Common myeloid progenitor, CD34-positive (primary cell): ENCODE measurements around the gene SYCP2.

Source experiments
- CTCF ChIA-PET: fragments of 350-600 bp; sonication (Branson Sonifier 250); formaldehyde crosslinking; loops from one replicate; lab custom pipeline; 2021; ENCODE audit warnings: antibody characterized with exemption; lab: Charles Lee
- POLR2A ChIA-PET: fragments of 350-600 bp; sonication (Branson Sonifier 250); formaldehyde crosslinking; loops from one replicate; lab custom pipeline; 2021; ENCODE audit warnings: antibody characterized with exemption; lab: Charles Lee
- DNase-seq, 3 donors: peaks; one replicate each; pipeline versions ENCODE4 v3.0.0 to v3.0.0-alpha.2; 2013
- H3K27ac ChIP-seq, 2 experiments: 1 replicate in 1 of 2; 2 replicates in 1 of 2; pipeline ENCODE4 v1.7.0; 2013; ENCODE audit warnings: inconsistent platforms in 2 of 2, low read length in 2 of 2, mild to moderate bottlenecking in 2 of 2, low read depth in 1 of 2, moderate library complexity in 1 of 2; ENCODE audit not compliant: severe bottlenecking in 2 of 2, insufficient read depth in 1 of 2, poor library complexity in 1 of 2
- H3K27me3 ChIP-seq, 5 experiments: replicated peaks in 2 of 5; 1 replicate in 3 of 5; 2 replicates in 2 of 5; pipeline versions ENCODE4 v1.6.1 to v1.7.0; 2013; ENCODE audit warnings: low read length in 4 of 5, mild to moderate bottlenecking in 2 of 5, moderate library complexity in 2 of 5, inconsistent platforms in 1 of 5; ENCODE audit not compliant: insufficient read depth in 5 of 5, control insufficient read depth in 4 of 5
- H3K36me3 ChIP-seq, 4 experiments: 1 replicate in 2 of 4; 2 replicates in 2 of 4; pipeline versions ENCODE4 v1.6.1 to v1.7.0; 2013; ENCODE audit warnings: low read length in 3 of 4, control low read depth in 1 of 4, mild to moderate bottlenecking in 1 of 4; ENCODE audit not compliant: control insufficient read depth in 4 of 4, insufficient read depth in 4 of 4
- H3K4me1 ChIP-seq, 4 experiments: 1 replicate in 3 of 4; 2 replicates in 1 of 4; pipeline versions ENCODE4 v1.6.1 to v1.7.1; 2013; ENCODE audit warnings: low read length in 3 of 4, mild to moderate bottlenecking in 3 of 4, control low read depth in 1 of 4, inconsistent platforms in 1 of 4, moderate library complexity in 1 of 4; ENCODE audit not compliant: control insufficient read depth in 4 of 4, insufficient read depth in 4 of 4; ENCODE audit errors: control extremely low read depth in 1 of 4
- H3K4me3 ChIP-seq, 7 experiments: 1 replicate in 4 of 7; 2 replicates in 3 of 7; pipeline versions ENCODE4 v1.5.1 to v1.7.0; 2013; ENCODE audit warnings: mild to moderate bottlenecking in 7 of 7, low read length in 6 of 7, moderate library complexity in 6 of 7, inconsistent platforms in 2 of 7, low read depth in 2 of 7, control low read depth in 1 of 7; ENCODE audit not compliant: insufficient read depth in 4 of 7, control insufficient read depth in 1 of 7; ENCODE audit errors: extremely low read depth in 1 of 7
- H3K9me3 ChIP-seq, 5 experiments: 1 replicate in 4 of 5; 2 replicates in 1 of 5; pipeline versions ENCODE4 v1.6.1 to v1.7.1; 2013; ENCODE audit warnings: low read length in 4 of 5, mild to moderate bottlenecking in 2 of 5, inconsistent platforms in 1 of 5, low read depth in 1 of 5, moderate library complexity in 1 of 5; ENCODE audit not compliant: control insufficient read depth in 4 of 5, insufficient read depth in 2 of 5; ENCODE audit errors: control extremely low read depth in 1 of 5
- WGBS: methylation state at CpG from one replicate; pipeline ENCODE4 v1.1.5; 2013; ENCODE audit not compliant: insufficient coverage; 5-methylcytosine and 5-hydroxymethylcytosine counted together

SYCP2 gene

DNA sequence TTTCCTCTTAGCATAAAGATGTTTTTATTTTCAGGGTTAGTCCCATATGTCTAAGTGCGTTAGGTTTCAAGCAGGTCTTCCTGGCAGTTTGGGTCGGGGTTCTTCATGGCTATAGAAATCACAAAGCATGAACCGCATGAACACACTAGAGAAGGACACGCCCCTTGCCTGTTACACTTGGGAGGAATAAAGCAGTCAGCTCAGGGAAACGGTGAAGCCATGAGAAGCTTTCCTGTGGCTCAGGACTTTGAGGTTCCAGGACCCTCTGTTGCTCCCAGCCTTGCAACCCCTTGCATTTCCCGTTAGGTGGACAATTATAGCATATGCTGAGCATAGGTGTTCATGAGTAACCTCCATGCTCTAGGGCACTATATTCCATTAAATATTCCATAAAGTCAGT, 96.7 kb downstream of the SYCP2 start:
- H3K36me3 ChIP-seq = no peaks in the 10 kb centered on the region
- H3K9me3 ChIP-seq = no peaks in the 10 kb centered on the region
- no peak overlapping the region for H3K4me3 ChIP-seq
- WGBS = 81% methylated on average over 6 of the region's 6 CpGs
- no peak for DNase-seq
- no peak overlapping the region for H3K27ac ChIP-seq
- H3K27me3 ChIP-seq = peaks cover 0 to 28% (median 8%) of the 10 kb centered on the region in 5 experiments
- H3K4me1 ChIP-seq = peaks cover 0 to 10% (median 4%) of the 10 kb centered on the region in 4 experiments
- CTCF ChIA-PET = interaction anchor here (1.0 to 1.9 kb wide), 2 partner anchors 13 to 15 kb away, joined by 3 to 10 read pairs; no protein-coding TSS in a partner anchor
- POLR2A ChIA-PET = no interaction called here

DNA sequence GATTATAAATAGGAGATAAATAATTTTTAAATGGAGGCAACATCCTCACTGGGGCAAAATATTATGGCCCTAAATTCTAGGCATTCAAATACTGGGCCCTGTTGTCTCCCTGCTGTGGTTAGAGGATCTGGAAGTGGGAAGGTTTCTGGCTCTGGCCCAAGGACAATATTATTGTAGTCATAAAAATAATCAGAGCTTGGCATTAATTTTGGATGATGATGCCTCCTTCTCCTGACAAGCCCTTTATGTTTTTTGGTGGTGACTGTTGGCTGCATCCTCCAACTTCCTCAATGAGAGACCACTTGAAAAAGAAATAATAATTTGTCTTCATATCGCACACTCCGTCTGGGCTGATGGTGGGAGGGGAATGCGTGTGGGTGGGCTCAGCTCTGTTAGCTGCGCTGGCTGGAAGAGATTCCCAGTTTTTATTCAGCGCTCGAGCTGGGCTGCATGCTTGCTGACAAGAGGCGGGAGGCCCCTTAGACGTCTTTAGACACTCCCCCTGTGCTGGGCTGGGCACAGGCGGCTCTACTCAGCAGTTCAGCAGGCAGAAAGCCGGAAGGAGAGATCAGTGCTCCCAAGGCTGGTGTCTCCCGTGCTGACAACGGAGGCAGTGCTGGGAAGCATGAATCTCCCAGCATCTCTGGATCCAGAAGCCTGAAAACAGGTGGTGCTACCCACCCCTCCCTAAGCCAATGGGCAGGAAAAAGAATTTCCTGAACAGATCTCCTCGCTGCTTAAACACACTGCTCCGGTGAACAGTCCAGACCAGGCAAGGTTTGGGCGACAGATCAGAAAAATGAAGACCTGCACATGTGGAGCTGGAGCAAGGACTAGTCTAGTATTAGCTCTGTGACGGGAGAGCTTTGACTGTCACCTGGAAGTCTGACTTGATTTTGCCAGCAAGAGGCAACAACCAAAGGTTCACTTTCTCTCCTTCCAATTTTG, 97.7 kb downstream of the SYCP2 start:
- 10% methylated on average over 16 of the region's 16 CpGs for WGBS
- H3K27me3 ChIP-seq = peaks cover 0 to 30% (median 7%) of the 10 kb centered on the region in 5 experiments
- no peaks in the 10 kb centered on the region for H3K36me3 ChIP-seq
- no peak overlapping the region for H3K27ac ChIP-seq
- peak; percentile 14 to 68 (median 53) for DNase-seq
- H3K9me3 ChIP-seq = no peaks in the 10 kb centered on the region
- peak overlapping the region in 5 of 7 experiments; percentile 25 to 67 (median 47) for H3K4me3 ChIP-seq
- ChIA-PET CTCF (interaction anchor here (0.8 to 1.9 kb wide), 3 partner anchors 12 to 16 kb away, joined by 3 to 10 read pairs (median 3); no protein-coding TSS in a partner anchor), POLR2A (interaction anchor here (0.6 kb wide), 1 partner anchor 42 kb away, joined by 3 read pairs; no protein-coding TSS in a partner anchor)
- peaks cover 0 to 10% (median 4%) of the 10 kb centered on the region in 4 experiments for H3K4me1 ChIP-seq

DNA sequence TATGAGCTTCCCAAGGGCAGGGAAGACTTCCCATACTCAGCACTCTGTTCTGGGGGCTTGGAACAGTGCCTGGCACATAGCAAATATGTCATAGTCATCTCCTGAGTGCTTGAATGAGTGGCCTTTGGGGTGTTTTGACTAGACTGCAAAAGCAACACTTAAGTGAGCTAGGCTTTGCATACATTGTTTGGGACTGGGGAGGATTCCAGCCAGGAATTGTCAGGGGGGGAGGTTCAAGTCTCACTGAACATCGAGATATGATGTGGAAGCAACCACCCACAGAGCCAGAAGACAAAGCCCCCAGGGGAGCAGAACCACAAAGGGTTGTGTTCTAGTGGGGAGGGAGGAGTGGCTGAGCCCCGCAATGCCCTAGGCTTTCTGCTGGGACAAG, 98.4 kb downstream of the SYCP2 start:
- Histone ChIP-seq H3K9me3 (no peaks in the 10 kb centered on the region), H3K27me3 (peaks cover 0 to 30% (median 9%) of the 10 kb centered on the region in 5 experiments), H3K4me3 (no peak overlapping the region), H3K27ac (no peak overlapping the region), H3K4me1 (peaks cover 0 to 10% (median 4%) of the 10 kb centered on the region in 4 experiments), H3K36me3 (no peaks in the 10 kb centered on the region)
- no peak for DNase-seq
- WGBS = 100% methylated on average over 2 of the region's 2 CpGs
- ChIA-PET CTCF (interaction anchor here (0.8 kb wide), 1 partner anchor 13 kb away, joined by 3 read pairs; no protein-coding TSS in a partner anchor), POLR2A (no interaction called here)

DNA sequence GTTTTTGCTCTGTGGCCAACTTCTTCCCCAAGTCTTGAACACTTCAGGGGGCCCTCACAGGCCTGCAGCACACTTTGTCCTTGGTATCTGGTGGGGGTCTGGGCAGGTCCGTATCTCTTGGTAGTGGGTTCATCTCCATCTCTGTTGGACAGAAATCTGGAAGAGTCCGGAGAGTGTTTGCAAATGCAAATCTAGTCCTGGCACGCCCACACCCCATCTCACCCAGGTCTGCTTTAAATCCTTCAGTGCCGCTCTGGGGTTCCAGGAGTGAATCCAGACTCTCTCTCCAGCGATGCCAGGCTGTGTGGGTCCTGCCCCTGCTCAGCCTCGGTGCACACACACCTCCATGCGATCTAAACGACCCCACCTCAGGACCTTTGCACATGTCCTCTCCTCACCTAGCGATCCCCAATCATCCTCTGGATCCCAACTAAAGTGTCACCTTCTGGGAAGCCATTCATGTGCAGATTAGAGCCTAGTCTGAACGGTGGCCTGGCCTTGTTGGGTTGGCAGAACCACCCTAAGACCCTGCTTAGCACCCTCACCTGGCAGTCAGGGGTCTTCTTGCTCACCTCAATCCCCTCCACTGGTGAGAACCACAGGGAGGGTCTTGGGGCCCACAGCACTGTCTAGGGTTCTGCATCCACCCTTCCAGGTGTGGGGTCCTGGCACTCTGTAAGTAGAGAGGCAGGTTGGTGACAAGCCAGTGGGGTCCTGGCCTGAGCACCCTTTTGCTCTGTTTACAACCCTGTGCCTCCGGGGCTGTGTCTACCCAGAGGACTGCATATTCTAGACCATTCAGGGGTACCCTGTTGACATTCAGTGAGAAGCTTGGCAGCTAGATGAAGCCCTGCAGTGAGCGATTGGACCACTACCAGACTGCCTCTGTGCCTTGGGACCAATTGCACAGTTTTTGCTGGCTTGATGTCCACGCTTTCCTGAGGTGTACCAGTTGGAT, 100.8 kb downstream of the SYCP2 start:
- Histone ChIP-seq H3K27me3 (peaks cover 0 to 31% (median 13%) of the 10 kb centered on the region in 5 experiments), H3K27ac (no peak overlapping the region), H3K4me3 (no peak overlapping the region), H3K36me3 (no peaks in the 10 kb centered on the region), H3K9me3 (no peaks in the 10 kb centered on the region), H3K4me1 (peaks cover 0 to 10% (median 4%) of the 10 kb centered on the region in 4 experiments)
- POLR2A ChIA-PET = no interaction called here
- CTCF ChIA-PET = no interaction called here
- 93% methylated on average over 13 of the region's 13 CpGs for WGBS
- no peak for DNase-seq

DNA sequence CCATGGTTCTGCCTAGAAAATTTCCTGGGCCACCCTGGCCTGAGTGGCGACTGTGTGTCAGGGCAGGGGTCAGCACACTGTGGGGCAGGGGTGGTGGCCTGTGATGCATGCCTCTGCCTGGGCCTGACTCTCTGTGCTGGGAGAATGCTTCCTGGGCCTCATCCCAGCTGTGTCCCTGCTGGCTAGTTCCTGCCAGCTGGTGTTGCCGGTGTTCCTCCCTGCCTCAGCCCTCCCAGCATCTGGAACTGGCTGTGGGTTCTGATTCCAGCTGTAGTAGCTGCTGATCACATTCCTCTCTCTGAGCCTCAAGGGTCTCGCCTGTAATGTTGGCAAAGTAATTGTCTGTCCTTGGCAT, 101.5 kb downstream of the SYCP2 start:
- CTCF ChIA-PET = interaction anchor here (1.2 kb wide), 1 partner anchor 8 kb away, joined by 3 read pairs; no protein-coding TSS in a partner anchor
- DNase-seq = no peak
- H3K36me3 ChIP-seq = no peaks in the 10 kb centered on the region
- no peaks in the 10 kb centered on the region for H3K9me3 ChIP-seq
- 89% methylated on average over 2 of the region's 3 CpGs for WGBS
- no peak overlapping the region for H3K4me3 ChIP-seq
- POLR2A ChIA-PET = no interaction called here
- peaks cover 0 to 32% (median 12%) of the 10 kb centered on the region in 5 experiments for H3K27me3 ChIP-seq
- no peak overlapping the region for H3K27ac ChIP-seq
- H3K4me1 ChIP-seq = peaks cover 0 to 10% (median 4%) of the 10 kb centered on the region in 4 experiments

DNA sequence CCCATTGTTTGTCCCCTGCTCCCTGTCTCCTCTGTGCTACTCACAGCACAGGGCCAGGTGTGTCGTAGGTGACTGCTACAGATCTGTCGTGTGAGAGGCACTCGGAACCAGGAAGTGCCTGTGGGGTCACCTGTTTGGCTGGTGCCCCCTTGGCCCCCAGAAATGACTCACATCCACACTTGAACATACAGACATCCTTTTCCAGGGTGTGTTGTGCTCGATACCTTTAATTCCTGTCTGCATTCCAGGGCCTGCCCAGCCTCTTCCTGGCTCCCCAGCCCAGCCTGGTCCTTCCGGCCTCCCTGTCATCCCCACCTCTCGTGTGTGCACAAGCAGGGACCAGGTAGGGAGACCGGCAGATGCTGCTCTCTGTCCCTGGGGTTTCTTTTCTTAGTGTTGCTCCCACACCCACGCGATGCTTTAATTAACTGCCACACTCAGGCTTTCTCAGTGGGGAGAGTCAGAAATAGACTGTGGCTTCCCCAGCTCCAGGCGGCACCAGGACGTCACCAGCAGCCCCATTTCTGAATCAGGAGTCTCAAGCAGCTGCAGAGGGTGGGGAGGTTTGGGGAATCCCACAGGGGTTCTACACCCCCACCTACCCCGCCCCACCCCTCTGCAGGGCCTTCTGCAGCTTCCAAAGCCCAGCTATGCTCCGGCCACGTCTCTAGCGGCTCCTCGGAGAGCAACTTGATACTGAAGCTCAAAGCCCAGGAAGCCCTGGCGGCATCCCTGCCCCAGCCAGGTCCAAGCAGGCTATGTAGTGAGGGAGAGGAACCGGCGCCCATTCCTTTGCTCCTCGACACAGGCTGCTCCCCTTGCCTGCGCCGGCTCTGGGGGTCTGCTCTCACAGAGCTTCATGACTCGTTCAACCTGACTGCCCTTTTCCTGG, 102.2 kb downstream of the SYCP2 start:
- no peak for DNase-seq
- H3K27ac ChIP-seq = no peak overlapping the region
- ChIA-PET CTCF (interaction anchor here (1.2 kb wide), 1 partner anchor 9 kb away, joined by 3 read pairs; no protein-coding TSS in a partner anchor), POLR2A (no interaction called here)
- peaks cover 0 to 25% (median 11%) of the 10 kb centered on the region in 5 experiments for H3K27me3 ChIP-seq
- WGBS = 87% methylated on average over 17 of the region's 23 CpGs
- H3K4me3 ChIP-seq = no peak overlapping the region
- no peaks in the 10 kb centered on the region for H3K36me3 ChIP-seq
- H3K4me1 ChIP-seq = peaks cover 0 to 7% (median 4%) of the 10 kb centered on the region in 4 experiments
- no peaks in the 10 kb centered on the region for H3K9me3 ChIP-seq
